NCI-H2107 treated with DMSO at 0.1 percent for 48 hours (cell line): Measurements from ENCODE around the gene GRID1.
"Not testable (repeated sequence)": the region's sequence is repeated elsewhere in the genome, so short reads cannot be mapped to it uniquely, and the experiment has no call there.

Experiments used
- DNase-seq: peaks from one replicate; lab custom pipeline; 2025; ENCODE audit not compliant: unreplicated experiment; lab: John Stamatoyannopoulos, UW

Gene GRID1

GRCh38 chr10:86391986-86392722 is 25.6 kb upstream of the GRID1 start:
- no peak for DNase-seq

GRCh38 chr10:86391236-86391840 is 24.7 kb upstream of the GRID1 start:
- DNase-seq, result no peak

DNA sequence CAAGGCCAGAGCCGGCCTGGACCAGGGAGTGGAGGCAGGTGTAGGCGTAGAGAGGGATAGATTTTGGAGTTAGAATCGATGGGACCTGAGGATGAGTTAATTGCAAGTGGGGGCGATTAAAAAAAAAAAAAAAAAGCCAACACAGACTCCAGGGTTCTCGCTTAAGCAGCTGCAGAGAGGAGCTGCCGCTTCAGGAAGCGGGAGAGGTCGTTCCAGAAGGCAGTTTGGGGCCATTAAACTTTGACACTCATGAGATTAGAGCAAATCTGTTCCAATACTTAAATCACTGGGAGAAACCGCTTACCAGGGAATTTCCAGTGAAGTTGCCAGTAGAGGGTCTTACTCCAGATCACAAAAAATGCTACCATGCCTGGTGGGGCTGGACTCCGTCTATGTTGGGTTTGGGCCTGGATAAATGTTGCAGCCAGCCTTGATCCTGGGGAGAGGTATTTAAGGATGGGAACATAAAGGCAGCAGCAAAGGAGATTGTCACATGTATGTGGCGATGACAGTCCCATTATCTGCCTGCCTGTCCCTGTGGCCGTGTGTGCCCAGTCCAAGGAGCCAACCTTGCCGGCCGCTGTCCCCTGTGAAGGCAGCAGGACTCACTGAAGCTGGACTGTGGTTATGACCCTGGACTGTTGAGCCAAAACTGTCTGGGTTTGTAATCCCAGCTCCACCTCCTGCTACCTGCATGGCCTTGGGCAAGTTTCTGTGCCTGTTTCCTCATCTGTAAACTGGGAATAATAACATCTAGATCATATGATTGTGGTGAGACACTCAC is 23.9 kb upstream of the GRID1 start:
- no peak for DNase-seq

- no peak for DNase-seq
Measured at GRCh38 chr10:86389441-86390193, 23.0 kb upstream of the GRID1 start.

DNA sequence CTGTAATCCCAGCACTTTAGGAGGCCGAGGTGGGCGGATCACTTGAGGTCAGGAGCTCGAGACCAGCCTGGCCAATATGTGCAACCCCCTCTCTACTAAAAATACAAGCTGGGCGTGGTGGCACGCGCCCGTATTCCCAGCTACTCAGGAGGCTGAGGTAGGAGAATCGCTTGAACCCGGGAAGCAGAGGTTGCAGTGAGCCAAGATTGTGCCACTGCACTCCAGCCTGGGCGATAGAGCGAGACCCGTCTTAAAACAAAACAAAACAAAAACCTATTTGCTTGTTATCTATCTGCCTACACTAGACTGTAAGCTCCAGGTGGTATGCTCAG is 22.5 kb upstream of the GRID1 start:
- not testable (repeated sequence) for DNase-seq

GRCh38 chr10:86388119-86388704 is 21.6 kb upstream of the GRID1 start:
- DNase-seq, result no peak

GRCh38 chr10:86387178-86387794 is 20.7 kb upstream of the GRID1 start:
- no peak for DNase-seq

DNA sequence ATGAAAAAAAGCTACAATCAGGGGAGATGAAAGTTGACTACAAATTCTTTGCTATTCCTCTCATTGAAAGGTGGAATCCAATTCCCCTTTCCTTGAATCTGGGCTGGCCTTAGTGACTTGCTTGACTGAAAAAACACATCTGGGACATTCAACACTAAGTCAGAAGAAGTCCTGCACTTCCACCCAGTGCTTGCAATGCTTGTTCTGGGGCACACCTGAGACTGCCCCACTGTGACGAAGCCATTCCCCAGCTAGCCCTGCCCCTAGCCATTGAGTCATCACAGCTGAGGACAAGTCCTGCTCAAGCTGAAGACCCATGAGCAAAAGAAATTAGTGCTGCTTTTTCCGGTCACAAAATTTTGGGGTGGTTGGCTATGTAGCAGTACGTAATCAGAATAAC is 19.2 kb upstream of the GRID1 start:
- DNase-seq, result no peak

- no peak for DNase-seq
Measured at GRCh38 chr10:86377797-86378146, 11.2 kb upstream of the GRID1 start.

DNA sequence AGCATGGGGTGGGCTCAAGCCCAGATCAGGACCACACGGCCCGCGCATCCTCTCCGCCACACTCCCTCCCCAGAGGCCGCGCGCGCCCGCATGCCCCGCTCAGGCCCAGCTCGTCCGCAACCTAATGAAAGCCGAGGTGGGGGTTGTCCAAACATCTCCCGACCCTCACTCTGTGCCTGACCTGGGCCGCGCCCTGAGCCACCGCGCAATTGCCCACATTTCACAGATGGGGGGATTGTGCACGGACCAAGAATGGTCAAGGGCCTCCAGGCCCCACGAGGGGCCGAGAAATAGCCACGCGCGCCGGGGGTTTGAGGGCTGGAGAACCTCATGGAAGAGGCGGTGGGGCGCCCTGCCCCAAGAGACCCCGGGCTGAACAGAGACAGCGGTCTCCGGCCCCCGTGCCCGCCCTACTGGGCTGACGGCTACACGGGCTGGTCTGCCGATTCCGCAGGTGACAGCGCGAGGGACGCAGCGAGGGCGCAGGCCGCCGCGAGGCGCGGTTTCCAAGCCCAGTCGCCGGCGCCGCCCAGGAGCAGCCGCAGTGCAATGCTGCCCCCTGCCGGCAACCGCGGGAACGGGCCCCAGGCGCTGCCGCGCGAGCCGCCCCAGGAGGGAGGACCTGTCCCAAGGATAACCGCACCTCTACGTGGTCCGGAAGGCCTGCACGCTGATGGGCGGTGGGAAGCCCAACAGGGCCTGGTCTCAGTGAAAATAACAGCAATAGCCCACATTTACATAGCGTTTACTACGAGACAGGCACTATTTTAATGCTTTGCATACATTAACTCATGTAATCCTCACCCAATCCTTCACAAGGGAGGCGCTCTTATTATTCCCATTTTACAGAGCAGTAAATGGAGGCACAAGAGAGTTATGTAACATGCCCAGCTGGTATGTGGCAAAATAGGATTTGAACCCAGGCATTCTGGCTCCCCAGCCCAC is 10.5 kb upstream of the GRID1 start:
- DNase-seq, result no peak

DNA sequence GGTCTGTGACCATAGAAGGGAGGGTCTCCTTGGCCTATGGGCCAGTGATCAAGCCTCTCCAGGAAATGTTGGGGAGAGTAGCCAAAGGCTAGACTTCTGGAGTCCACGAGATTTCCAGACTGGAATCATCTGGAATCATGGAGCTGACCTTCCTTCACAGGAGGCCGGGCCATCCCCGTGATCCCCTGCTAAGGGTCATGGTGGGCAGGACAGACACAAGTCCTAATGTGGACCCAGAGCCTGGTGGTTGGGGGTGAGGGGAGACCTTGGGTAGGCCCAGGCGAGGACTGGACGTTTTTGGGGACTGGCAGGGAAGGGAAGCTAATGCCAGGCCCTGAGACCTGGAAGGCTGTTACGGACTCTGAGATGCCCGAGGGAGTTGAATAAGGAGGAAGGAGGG is 9.8 kb upstream of the GRID1 start:
- DNase-seq, result no peak

DNA sequence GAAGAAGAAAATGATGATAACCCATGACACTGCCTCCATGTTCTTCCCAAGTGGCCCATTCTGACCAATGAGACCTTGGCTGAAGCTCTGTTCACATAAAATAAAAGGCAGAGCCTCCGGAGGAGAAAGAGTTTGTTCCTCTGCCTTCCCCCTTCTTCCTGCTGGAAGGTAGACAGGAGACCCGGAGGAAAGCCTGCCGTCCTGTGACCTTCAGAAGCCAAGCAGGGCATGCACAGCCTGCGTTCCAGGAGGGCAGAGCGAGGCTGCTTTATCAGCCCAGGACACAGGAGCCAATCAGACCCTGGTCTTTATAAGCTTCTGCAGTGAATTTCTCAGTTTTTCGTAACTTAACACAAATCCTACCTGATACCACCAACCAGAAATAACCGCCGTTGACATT is 8.6 kb upstream of the GRID1 start:
- DNase-seq, result no peak

DNA sequence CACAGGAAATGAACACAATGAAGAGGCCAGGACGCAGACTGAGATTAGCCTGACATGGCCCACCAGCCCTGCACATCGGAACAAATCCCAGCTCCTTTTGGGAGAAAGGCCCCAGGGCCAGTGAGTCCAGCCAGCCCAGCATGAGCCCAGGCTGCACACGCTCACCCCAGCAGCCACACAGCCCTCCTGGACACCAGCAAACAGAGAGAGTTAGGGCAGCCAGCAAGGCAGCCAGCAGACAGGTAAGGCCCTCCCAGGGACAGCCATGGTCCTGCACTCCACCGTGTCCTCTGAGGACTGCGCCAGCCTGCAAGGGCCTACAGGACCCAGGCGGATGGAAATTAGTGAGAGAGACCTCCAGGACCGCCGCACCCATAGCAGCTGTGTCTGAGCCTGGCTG is 8.1 kb upstream of the GRID1 start:
- DNase-seq, result no peak

DNA sequence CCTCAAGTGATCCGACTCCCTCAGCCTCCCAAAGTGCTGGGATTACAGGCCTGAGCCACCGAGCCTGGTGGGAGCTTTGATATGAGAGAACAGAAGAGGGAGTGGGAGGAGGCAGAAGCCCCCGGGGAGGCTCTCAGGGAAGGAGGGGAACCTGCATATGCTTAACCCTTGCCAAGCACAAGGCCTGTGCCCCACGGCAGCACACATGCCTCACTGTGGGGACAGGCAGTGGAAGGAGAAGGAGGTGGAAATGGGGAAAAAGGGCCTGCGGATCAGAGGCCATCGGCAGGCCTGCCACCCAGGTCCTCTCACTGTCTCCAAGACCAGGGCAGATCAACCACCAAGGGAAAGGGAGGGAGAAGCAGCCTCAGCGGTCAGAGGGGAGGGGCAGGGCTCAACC is 7.2 kb upstream of the GRID1 start:
- no peak for DNase-seq

DNA sequence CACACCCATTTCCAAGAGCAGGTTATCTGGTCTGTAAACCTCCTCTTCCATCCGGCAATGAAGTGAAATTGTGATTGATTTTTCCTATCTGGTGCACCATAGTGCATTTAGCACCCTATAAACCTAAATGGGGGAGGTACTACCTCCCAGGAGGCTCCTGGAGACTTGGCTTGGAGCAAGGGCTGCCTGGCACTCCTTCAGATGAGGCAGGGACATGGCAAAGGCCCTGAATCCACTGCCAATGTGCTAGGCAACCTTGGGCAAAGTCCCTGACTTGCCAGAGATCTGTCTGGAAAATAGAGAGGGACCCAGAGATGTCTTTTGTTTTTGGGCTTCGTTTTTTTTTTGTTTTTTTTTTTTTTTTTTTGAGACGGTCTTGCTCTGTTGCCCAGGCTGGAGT is 6.7 kb upstream of the GRID1 start:
- DNase-seq, result no peak

DNA sequence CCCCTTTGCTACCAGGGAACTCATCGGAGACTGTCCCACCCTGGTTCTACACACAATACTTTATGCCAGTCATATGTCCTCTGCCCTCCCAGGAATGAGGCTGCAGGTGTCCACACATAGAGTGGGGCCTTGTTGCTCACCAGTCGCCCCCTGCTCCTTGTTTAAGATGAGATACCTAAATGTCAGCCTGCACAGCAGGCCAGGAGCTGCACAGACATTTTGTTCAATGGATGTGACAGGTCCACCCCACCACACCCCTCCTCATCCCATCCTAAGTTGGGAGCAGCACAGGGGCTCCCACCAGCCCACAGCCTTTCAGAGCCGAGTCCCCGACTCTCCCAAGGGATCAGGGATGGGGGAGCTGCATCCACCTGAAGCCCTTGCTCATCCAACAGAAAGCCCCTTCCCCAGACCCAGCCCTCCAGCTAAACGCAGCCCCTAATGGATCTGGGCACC is 6.2 kb upstream of the GRID1 start:
- no peak for DNase-seq

- DNase-seq, result no peak
Measured at GRCh38 chr10:86372119-86372783, 5.7 kb upstream of the GRID1 start.

GRCh38 chr10:86371691-86372090 is 5.1 kb upstream of the GRID1 start:
- no peak for DNase-seq

GRCh38 chr10:86371116-86371515 is 4.5 kb upstream of the GRID1 start:
- DNase-seq, result no peak
